Endodermal cell (in vitro differentiated cells): ENCODE results near the gene NR1H3. TPM values are rescaled to one million over a fixed set of nuclear protein-coding genes. Genes with fewer than 3 reads are reported as not detected.

ENCODE experiments used
- DNase-seq: peaks from one replicate; pipeline ENCODE4 v3.0.0-alpha.2; 2017
- H3K27ac ChIP-seq: 2 replicates; pipeline ENCODE4 v1.5.1; 2013; ENCODE audit warnings: mild to moderate bottlenecking, low read depth, low read length, moderate library complexity
- H3K27me3 ChIP-seq: 2 replicates; pipeline ENCODE4 v1.6.1; 2013; ENCODE audit warnings: mild to moderate bottlenecking, low read length, moderate library complexity; ENCODE audit not compliant: insufficient read depth, control insufficient read depth, poor library complexity, severe bottlenecking
- H3K36me3 ChIP-seq: 2 replicates; pipeline ENCODE4 v1.7.0; 2013; ENCODE audit warnings: mild to moderate bottlenecking, low read length, moderate library complexity; ENCODE audit not compliant: control insufficient read depth, insufficient read depth
- H3K4me1 ChIP-seq: one replicate; pipeline ENCODE4 v1.7.0; 2013; ENCODE audit warnings: low read length; ENCODE audit not compliant: control insufficient read depth, insufficient read depth
- H3K4me3 ChIP-seq: 2 replicates; pipeline ENCODE4 v1.5.1; 2013; ENCODE audit warnings: mild to moderate bottlenecking, low read length, moderate library complexity
- H3K9ac ChIP-seq: 2 replicates; pipeline ENCODE4 v1.6.1; 2013; ENCODE audit warnings: mild to moderate bottlenecking, low read length, moderate library complexity; ENCODE audit not compliant: poor library complexity, severe bottlenecking; ENCODE audit errors: extremely low read depth
- H3K9me3 ChIP-seq: 2 replicates; pipeline ENCODE4 v1.6.1; 2013; ENCODE audit warnings: mild to moderate bottlenecking, low read length, moderate library complexity; ENCODE audit not compliant: control insufficient read depth
- H3K27ac Mint-ChIP-seq: 2 replicates; pipeline ENCODE4 v1.8.0; 2020; ENCODE audit warnings: mixed read lengths
- H3K27me3 Mint-ChIP-seq: 2 replicates; pipeline ENCODE4 v1.8.0; 2021; ENCODE audit warnings: mild to moderate bottlenecking, mixed read lengths; ENCODE audit not compliant: insufficient read depth
- H3K36me3 Mint-ChIP-seq: 2 replicates; pipeline ENCODE4 v1.8.0; 2020; ENCODE audit warnings: low read depth, mixed read lengths
- H3K4me1 Mint-ChIP-seq: 2 replicates; pipeline ENCODE4 v1.8.0; 2020; ENCODE audit warnings: mixed read lengths
- H3K4me3 Mint-ChIP-seq: 2 replicates; pipeline ENCODE4 v1.8.0; 2020; ENCODE audit warnings: mild to moderate bottlenecking, moderate library complexity, mixed read lengths
- H3K9me3 Mint-ChIP-seq: 2 replicates; pipeline ENCODE4 v1.8.0; 2020; ENCODE audit warnings: mild to moderate bottlenecking, mixed read lengths
- CTCF ChIP-seq: fragments of 200-600 bp; sonication (generic); conservative IDR thresholded peaks from 2 replicates; pipeline ENCODE4 v1.5.0; 2021; ENCODE audit warnings: antibody characterized with exemption, mild to moderate bottlenecking
- WGBS, 2 experiments: methylation state at CpG; one replicate each; pipeline versions ENCODE4 v1.1.5 to v1.1.7; 2013; ENCODE audit warnings: missing lambda C conversion rate in 2 of 2, mixed read lengths in 1 of 2; ENCODE audit not compliant: insufficient coverage in 1 of 2, insufficient read length in 1 of 2; 5-methylcytosine and 5-hydroxymethylcytosine counted together
- total RNA-seq, 2 donors: library from RNA; stranded (reverse); fragmentation: NEBNext Ultra II Directional in 1 of 2; extraction: Animal tissue kit (Norgen Biotek cat#: 25700) in 1 of 2; gene quantifications; 2 replicates in 1 of 2; 3 replicates in 1 of 2; pipeline ENCODE4 v1.2.1, GENCODE V29; 2021

Gene NR1H3
- total RNA-seq, 2 donors from 2014 or later = 29.4 to 34.6 TPM

DNA sequence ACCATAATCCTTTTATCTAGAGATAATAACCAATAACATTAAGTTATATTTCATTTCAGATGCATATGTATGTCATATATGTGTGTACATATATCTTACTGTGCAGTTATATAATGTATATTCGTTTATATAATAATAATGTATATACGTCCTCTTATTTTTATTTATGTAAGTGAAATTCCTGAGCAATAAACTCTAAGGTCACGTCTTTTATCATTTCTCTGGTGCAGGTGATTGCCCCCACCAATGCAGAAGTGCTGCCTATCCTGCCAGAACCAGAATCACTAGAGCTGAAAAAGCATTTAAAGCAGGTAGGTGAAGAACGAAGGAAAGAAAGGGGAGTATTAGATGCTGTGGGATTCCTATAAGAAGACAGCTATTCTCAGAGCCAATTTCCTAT is 21.0 kb downstream of the NR1H3 start:
- H3K27ac ChIP-seq = no peak overlapping the region
- no peak for TF ChIP-seq CTCF
- 86 to 100% methylated on average over 2 to 3 of the region's 4 CpGs for WGBS, 2 experiments

DNA sequence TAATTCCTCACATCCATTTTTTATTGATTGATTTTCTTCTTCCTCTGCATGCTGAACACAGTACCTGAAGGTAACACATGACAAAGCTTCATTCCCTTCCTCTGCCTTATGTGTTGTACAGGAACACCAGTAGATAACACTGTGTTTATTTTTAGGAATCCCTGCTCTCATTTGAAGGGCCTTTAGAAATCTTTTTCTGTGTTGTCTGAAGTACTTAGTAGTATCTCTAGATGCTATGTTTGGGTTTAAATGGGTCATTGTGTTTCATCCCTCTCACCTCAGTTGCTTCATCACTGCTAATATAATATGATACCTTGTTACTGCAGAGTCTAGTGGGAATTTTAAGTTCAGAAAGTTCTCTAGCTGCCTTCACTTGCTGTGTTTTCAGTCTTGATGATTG is 22.3 kb downstream of the NR1H3 start:
- peaks cover 62% of the 10 kb centered on the region for H3K36me3 Mint-ChIP-seq

More for the DNA sequence above, 21.0 kb downstream of the NR1H3 start:
- no peaks in the 10 kb centered on the region for H3K27me3 Mint-ChIP-seq
- no peak overlapping the region for H3K4me3 ChIP-seq
- no peaks in the 10 kb centered on the region for H3K9me3 ChIP-seq
- H3K4me3 Mint-ChIP-seq = no peak overlapping the region
- H3K9me3 Mint-ChIP-seq = no peaks in the 10 kb centered on the region
- no peak overlapping the region for H3K27ac Mint-ChIP-seq
- H3K9ac ChIP-seq = no peak overlapping the region
- no peak for DNase-seq
- H3K4me1 Mint-ChIP-seq = peaks cover 20% of the 10 kb centered on the region
- H3K4me1 ChIP-seq = peaks cover 10% of the 10 kb centered on the region
- peaks cover 58% of the 10 kb centered on the region for H3K36me3 Mint-ChIP-seq
- peaks cover 45% of the 10 kb centered on the region for H3K36me3 ChIP-seq
- H3K27me3 ChIP-seq = no peaks in the 10 kb centered on the region

DNA sequence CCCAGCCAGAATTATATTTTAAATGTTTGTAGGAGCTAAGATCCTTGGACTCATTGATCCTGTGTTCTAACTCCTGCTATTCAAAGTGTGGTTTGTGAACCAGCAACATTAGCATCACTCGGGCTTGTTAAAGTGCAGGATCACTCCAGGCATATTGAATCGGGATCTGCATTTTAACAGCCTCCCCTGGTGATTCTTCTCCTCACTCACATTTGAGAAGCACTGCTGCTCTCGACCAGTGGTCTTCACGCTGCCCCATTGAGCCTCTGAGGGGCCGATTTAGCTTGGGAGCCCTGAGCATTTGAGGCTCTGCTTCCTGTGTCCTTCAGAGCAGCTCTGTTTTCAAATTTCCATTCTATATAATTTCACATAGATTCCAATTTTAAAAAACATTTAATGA is 23.1 kb downstream of the NR1H3 start:
- H3K27ac Mint-ChIP-seq = peak overlapping the region; percentile 30

More for the DNA sequence above, 22.3 kb downstream of the NR1H3 start:
- Histone ChIP-seq H3K4me1 (peaks cover 10% of the 10 kb centered on the region), H3K9me3 (no peaks in the 10 kb centered on the region), H3K27me3 (no peaks in the 10 kb centered on the region), H3K27ac (no peak overlapping the region), H3K36me3 (peaks cover 48% of the 10 kb centered on the region), H3K9ac (no peak overlapping the region), H3K4me3 (peak overlapping the region; percentile 43)
- no peak for DNase-seq
- no peak overlapping the region for H3K4me3 Mint-ChIP-seq
- H3K9me3 Mint-ChIP-seq = no peaks in the 10 kb centered on the region
- no peak overlapping the region for H3K27ac Mint-ChIP-seq
- H3K4me1 Mint-ChIP-seq = peaks cover 20% of the 10 kb centered on the region
- no peak for TF ChIP-seq CTCF
- no peaks in the 10 kb centered on the region for H3K27me3 Mint-ChIP-seq

More for the DNA sequence above, 23.1 kb downstream of the NR1H3 start:
- 81 to 83% methylated on average over 5 of the region's 5 CpGs for WGBS, 2 experiments
- Histone ChIP-seq H3K9me3 (no peaks in the 10 kb centered on the region), H3K4me3 (no peak overlapping the region), H3K27me3 (no peaks in the 10 kb centered on the region), H3K9ac (no peak overlapping the region), H3K36me3 (peaks cover 56% of the 10 kb centered on the region), H3K27ac (no peak overlapping the region), H3K4me1 (peaks cover 9% of the 10 kb centered on the region)
- TF ChIP-seq CTCF = no peak
- Mint-ChIP-seq H3K4me3 (no peak overlapping the region), H3K4me1 (peaks cover 17% of the 10 kb centered on the region), H3K27me3 (no peaks in the 10 kb centered on the region), H3K9me3 (no peaks in the 10 kb centered on the region), H3K36me3 (peaks cover 62% of the 10 kb centered on the region)
- no peak for DNase-seq
